ENCODE data around the gene TMEM132A. TPM values are rescaled to one million over a fixed set of nuclear protein-coding genes. Genes with fewer than 3 reads are reported as not detected.

The TMEM132A gene
- total RNA-seq, 1 experiment from 2014 or later, result 95.5 TPM

- Mint-ChIP-seq H3K27me3 (ENCODE audit: low read depth) (peaks cover 7% of the 10 kb centered on the region), H3K27ac (no peak overlapping the region), H3K9me3 (no peaks in the 10 kb centered on the region), H3K4me3 (peak overlapping the region; percentile 78 to 93), H3K4me1 (peaks cover 16 to 21% of the 10 kb centered on the region in 2 experiments), H3K36me3 (ENCODE audit: insufficient read depth in 1 of 3, low read depth in 3 of 3) (peaks cover 35 to 60% (median 53%) of the 10 kb centered on the region in 3 experiments; a peak in 6 of 7 replicates)
- DNase-seq, result no peak
- Histone ChIP-seq H3K56ac (ENCODE audit: insufficient read length, low read depth, low read length) (no peak overlapping the region), H2AFZ (ENCODE audit: low read length) (no peak overlapping the region), H3K27ac (ENCODE audit: insufficient read length, low read depth, low read length) (no peak overlapping the region), H3K79me1 (ENCODE audit: insufficient read depth, low read depth, low read length, poor library complexity, severe bottlenecking) (no peaks in the 10 kb centered on the region), H3K9ac (ENCODE audit: extremely low read depth, insufficient read length, low read length) (no peak overlapping the region), H3K14ac (ENCODE audit: insufficient read depth, low read length) (no peak overlapping the region), H4K5ac (ENCODE audit: insufficient read length, low read depth, low read length) (no peak overlapping the region), H3K4me2 (ENCODE audit: insufficient read depth, insufficient read length, low read length) (peak overlapping the region; percentile 91), H3T11ph (ENCODE audit: low read length) (no peak overlapping the region), H3K9me3 (ENCODE audit: control insufficient read depth, low read depth, low read length) (no peaks in the 10 kb centered on the region), H3K4me1 (ENCODE audit: insufficient read depth, low read length) (peaks cover 2% of the 10 kb centered on the region; the same call in 1 of the 2 replicates), H2BK5ac (ENCODE audit: insufficient read length, low read length) (no peak overlapping the region), H3K23ac (ENCODE audit: insufficient read length, low read depth, low read length) (no peak overlapping the region), H3K79me2 (ENCODE audit: insufficient read depth, low read length) (no peaks in the 10 kb centered on the region), H2BK12ac (ENCODE audit: insufficient read length, low read depth, low read length) (no peak overlapping the region), H4K91ac (ENCODE audit: insufficient read length, low read depth, low read length) (no peak overlapping the region), H4K8ac (replicated peaks; ENCODE audit: insufficient read length, low read depth, low read length) (no peak overlapping the region), H2BK15ac (ENCODE audit: low read depth, low read length) (no peak overlapping the region), H3K4ac (ENCODE audit: low read depth, low read length) (no peak overlapping the region), H4K20me1 (ENCODE audit: control insufficient read depth, insufficient read depth, insufficient read length) (no peaks in the 10 kb centered on the region), H3K23me2 (ENCODE audit: insufficient read length, low read depth, low read length, poor library complexity, severe bottlenecking) (peaks cover 10% of the 10 kb centered on the region), H3K27me3 (ENCODE audit: insufficient read depth, low read length) (no peaks in the 10 kb centered on the region), H2BK120ac (ENCODE audit: low read depth, low read length, poor library complexity, severe bottlenecking) (no peak overlapping the region), H3K18ac (ENCODE audit: insufficient read length, low read depth, low read length) (no peak overlapping the region), H2BK20ac (ENCODE audit: low read depth, low read length, poor library complexity, severe bottlenecking) (no peak overlapping the region), H2AK5ac (ENCODE audit: insufficient read length, low read length) (no peak overlapping the region)
- TF ChIP-seq CTCF (conservative IDR thresholded peaks at IDR 0.05), result no peak
- no CpG with 5 or more reads among the region's 6 CpGs for WGBS (ENCODE audit: extremely low coverage, insufficient read length, low lambda C conversion rate)
These were observed 1.6 kb downstream of the TMEM132A start for GRCh38 chr11:60925868-60926267.
